ENCODE data around the gene CDAN1. TPM values are rescaled to one million over a fixed set of nuclear protein-coding genes. Genes with fewer than 3 reads are reported as not detected.
A peak's percentile ranks its signal among the peaks of the same experiment; 100 is the strongest.

Gene CDAN1
- polyA plus RNA-seq, 3 donors, result 16.6 to 19.3 (median 19.3) TPM

- no peak for DNase-seq (ENCODE audit: extremely low read depth in 1 of 11, low read depth in 9 of 11, low spot score in 4 of 11)
Measured at GRCh38 chr15:42737529-42738328, 801 bp upstream of the CDAN1 start.

- peak in 1 of 11 donors; percentile 9 for DNase-seq (ENCODE audit: extremely low read depth in 1 of 11, low read depth in 9 of 11, low spot score in 4 of 11)
Measured at GRCh38 chr15:42736178-42736792, 643 bp downstream of the CDAN1 start.

- DNase-seq (ENCODE audit: extremely low read depth in 1 of 11, low read depth in 9 of 11, low spot score in 4 of 11), result no peak
Measured at GRCh38 chr15:42735382-42736165, 1.4 kb downstream of the CDAN1 start.

GRCh38 chr15:42734076-42734672, 2.8 kb downstream of the CDAN1 start:
- DNase-seq (ENCODE audit: extremely low read depth in 1 of 11, low read depth in 9 of 11, low spot score in 4 of 11), result no peak

- DNase-seq (ENCODE audit: extremely low read depth in 1 of 11, low read depth in 9 of 11, low spot score in 4 of 11), result no peak
Measured at GRCh38 chr15:42733027-42733426, 3.9 kb downstream of the CDAN1 start.

GRCh38 chr15:42732095-42732827, 4.7 kb downstream of the CDAN1 start:
- DNase-seq (ENCODE audit: extremely low read depth in 1 of 11, low read depth in 9 of 11, low spot score in 4 of 11), result no peak

GRCh38 chr15:42731461-42731860, 5.5 kb downstream of the CDAN1 start:
- no peak for DNase-seq (ENCODE audit: extremely low read depth in 1 of 11, low read depth in 9 of 11, low spot score in 4 of 11)

GRCh38 chr15:42730536-42730935, 6.4 kb downstream of the CDAN1 start:
- DNase-seq (ENCODE audit: extremely low read depth in 1 of 11, low read depth in 9 of 11, low spot score in 4 of 11), result no peak

GRCh38 chr15:42730135-42730534, 6.8 kb downstream of the CDAN1 start:
- no peak for DNase-seq (ENCODE audit: extremely low read depth in 1 of 11, low read depth in 9 of 11, low spot score in 4 of 11)

GRCh38 chr15:42729409-42729808, 7.5 kb downstream of the CDAN1 start:
- no peak for DNase-seq (ENCODE audit: extremely low read depth in 1 of 11, low read depth in 9 of 11, low spot score in 4 of 11)

GRCh38 chr15:42728972-42729371, 8.0 kb downstream of the CDAN1 start:
- DNase-seq (ENCODE audit: extremely low read depth in 1 of 11, low read depth in 9 of 11, low spot score in 4 of 11), result no peak

GRCh38 chr15:42728560-42728959, 8.4 kb downstream of the CDAN1 start:
- no peak for DNase-seq (ENCODE audit: extremely low read depth in 1 of 11, low read depth in 9 of 11, low spot score in 4 of 11)

GRCh38 chr15:42727750-42728381, 9.1 kb downstream of the CDAN1 start:
- peak in 1 of 11 donors; percentile 8 for DNase-seq (ENCODE audit: extremely low read depth in 1 of 11, low read depth in 9 of 11, low spot score in 4 of 11)

GRCh38 chr15:42726114-42726513, 10.8 kb downstream of the CDAN1 start:
- DNase-seq (ENCODE audit: extremely low read depth in 1 of 11, low read depth in 9 of 11, low spot score in 4 of 11), result no peak

- DNase-seq (ENCODE audit: extremely low read depth in 1 of 11, low read depth in 9 of 11, low spot score in 4 of 11), result no peak
Measured at GRCh38 chr15:42725331-42725903, 11.5 kb downstream of the CDAN1 start.

- DNase-seq (ENCODE audit: extremely low read depth in 1 of 11, low read depth in 9 of 11, low spot score in 4 of 11), result no peak
Measured at GRCh38 chr15:42724276-42724675, 12.7 kb downstream of the CDAN1 start.

GRCh38 chr15:42723068-42723467, 13.9 kb downstream of the CDAN1 start:
- DNase-seq (ENCODE audit: extremely low read depth in 1 of 11, low read depth in 9 of 11, low spot score in 4 of 11), result no peak

- no peak for DNase-seq (ENCODE audit: extremely low read depth in 1 of 11, low read depth in 9 of 11, low spot score in 4 of 11)
Measured at GRCh38 chr15:42721916-42722315, 15.0 kb downstream of the CDAN1 start.

Data from renal cortex interstitium (tissue), 11 donors.